A673 (cell line): ENCODE results near the gene ZFYVE21. TPM values are rescaled to one million over a fixed set of nuclear protein-coding genes. Genes with fewer than 3 reads are reported as not detected.

Experiments used
- BruUV-seq: library from RNA; stranded (reverse); fragments of 400-500 nt; replicated peaks from 2 replicates; lab custom pipeline; 2021; lab: Mats Ljungman, UMichigan
- CTCF ChIA-PET: fragments of 300-600 bp; sonication (Branson Sonifier 250); formaldehyde crosslinking; loops from one replicate; lab custom pipeline; 2022; ENCODE audit warnings: antibody characterized with exemption; lab: Charles Lee
- POLR2A ChIA-PET: fragments of 300-600 bp; sonication (Branson Sonifier 250); formaldehyde crosslinking; loops from one replicate; lab custom pipeline; 2022; ENCODE audit warnings: antibody characterized with exemption; ENCODE audit not compliant: low non-redundant PET; lab: Charles Lee
- DNase-seq: peaks from one replicate; pipeline ENCODE4 v3.0.0-alpha.2; 2015; ENCODE audit warnings: low spot score
- H3K27ac ChIP-seq: fragments of 200-600 bp; sonication (generic); 2 replicates; pipeline ENCODE4 v1.5.1; 2016; ENCODE audit warnings: mixed run types, low read depth, mild to moderate bottlenecking, mixed read lengths, antibody characterized with exemption, low read length; ENCODE audit not compliant: poor library complexity, severe bottlenecking
- H3K27me3 ChIP-seq: fragments of 200-600 bp; sonication (generic); replicated peaks from 2 replicates; pipeline ENCODE4 v1.6.1; 2017; ENCODE audit warnings: mixed run types, low read depth, mild to moderate bottlenecking, mixed read lengths, antibody characterized with exemption, low read length; ENCODE audit not compliant: insufficient read depth, poor library complexity
- H3K36me3 ChIP-seq: fragments of 200-600 bp; sonication (generic); 2 replicates; pipeline ENCODE4 v1.6.1; 2016; ENCODE audit warnings: mixed run types, mild to moderate bottlenecking, mixed read lengths, antibody characterized with exemption, low read length; ENCODE audit not compliant: insufficient read depth, poor library complexity, severe bottlenecking
- H3K4me1 ChIP-seq: fragments of 200-600 bp; sonication (generic); 2 replicates; pipeline ENCODE4 v1.6.1; 2017; ENCODE audit warnings: mixed run types, mild to moderate bottlenecking, mixed read lengths, antibody characterized with exemption, low read length; ENCODE audit not compliant: insufficient read depth, poor library complexity, severe bottlenecking
- H3K4me3 ChIP-seq: fragments of 200-600 bp; sonication (generic); 2 replicates; pipeline ENCODE4 v1.5.1; 2016; ENCODE audit warnings: low read depth, mixed run types, mild to moderate bottlenecking, mixed read lengths, low read length; ENCODE audit not compliant: poor library complexity, severe bottlenecking
- H3K9me3 ChIP-seq: fragments of 200-600 bp; sonication (generic); 2 replicates; pipeline ENCODE4 v1.6.1; 2016; ENCODE audit warnings: mixed run types, low read depth, mild to moderate bottlenecking, mixed read lengths, antibody characterized with exemption, low read length; ENCODE audit not compliant: poor library complexity, severe bottlenecking
- EZH2 ChIP-seq: fragments of 200-600 bp; sonication (generic); IDR thresholded peaks from 2 replicates; pipeline ENCODE4 v1.6.1; 2017; ENCODE audit warnings: borderline replicate concordance, low read depth, mild to moderate bottlenecking, mixed read lengths, antibody characterized with exemption, low read length; ENCODE audit not compliant: poor library complexity, severe bottlenecking
- intact Hi-C: fragments of 100-400 bp; cut with micrococcal nuclease; formaldehyde crosslinking; loops from one replicate; pipeline ENCODE4 v1.10.0; 2022; ENCODE audit not compliant: unreplicated experiment
- total RNA-seq: library from RNA; stranded (reverse); gene quantifications from 2 replicates; pipeline ENCODE4 v1.2.3, GENCODE V29; 2021
- TF ChIP-seq, protein P1 (sequence below): fragments of 300-800, 200-600 bp; sonication (generic); conservative IDR thresholded peaks from 2 replicates; pipeline ENCODE4 v1.5.1; 2017; ENCODE audit warnings: low read depth, mild to moderate bottlenecking, antibody characterized with exemption, low read length, moderate library complexity, mixed read lengths

The ZFYVE21 gene
- total RNA-seq, 1 experiment from 2014 or later = 35.7 TPM

DNA sequence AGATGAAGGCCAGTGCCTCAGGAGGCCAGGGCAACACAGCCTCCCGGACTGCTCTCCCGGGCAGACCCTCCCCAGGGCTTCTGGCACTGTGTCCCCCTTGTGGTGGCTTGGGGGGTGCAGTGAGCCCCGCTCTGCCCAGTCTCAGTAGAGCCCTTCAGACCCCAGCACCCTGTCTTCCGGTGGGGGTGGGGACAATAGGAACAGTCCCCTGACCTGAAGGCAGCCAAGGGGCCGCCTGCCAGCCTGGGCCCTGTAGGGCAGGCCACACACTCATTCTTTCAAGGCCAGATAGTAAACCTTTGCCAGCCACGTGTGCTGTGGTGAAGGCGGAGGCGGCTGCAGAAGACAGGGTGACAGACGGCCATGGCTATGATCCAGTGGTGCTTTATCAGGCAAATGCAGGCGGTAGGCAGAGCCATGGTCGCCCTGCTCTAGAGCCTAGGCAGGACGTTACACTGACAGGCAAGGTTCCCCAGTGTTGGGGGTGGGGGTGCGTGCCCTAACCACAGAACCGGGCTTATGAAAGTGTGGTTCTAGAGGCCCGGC, 15.0 kb downstream of the ZFYVE21 start:
- H3K4me3 ChIP-seq = no peak overlapping the region
- no peaks in the 10 kb centered on the region for H3K27me3 ChIP-seq
- ChIA-PET CTCF (no interaction called here), POLR2A (no interaction called here)
- no peaks in the 10 kb centered on the region for H3K4me1 ChIP-seq
- H3K27ac ChIP-seq = no peak overlapping the region
- H3K36me3 ChIP-seq = peaks cover 25% of the 10 kb centered on the region
- no peak for TF ChIP-seq EZH2
- TF ChIP-seq, protein P1, sequence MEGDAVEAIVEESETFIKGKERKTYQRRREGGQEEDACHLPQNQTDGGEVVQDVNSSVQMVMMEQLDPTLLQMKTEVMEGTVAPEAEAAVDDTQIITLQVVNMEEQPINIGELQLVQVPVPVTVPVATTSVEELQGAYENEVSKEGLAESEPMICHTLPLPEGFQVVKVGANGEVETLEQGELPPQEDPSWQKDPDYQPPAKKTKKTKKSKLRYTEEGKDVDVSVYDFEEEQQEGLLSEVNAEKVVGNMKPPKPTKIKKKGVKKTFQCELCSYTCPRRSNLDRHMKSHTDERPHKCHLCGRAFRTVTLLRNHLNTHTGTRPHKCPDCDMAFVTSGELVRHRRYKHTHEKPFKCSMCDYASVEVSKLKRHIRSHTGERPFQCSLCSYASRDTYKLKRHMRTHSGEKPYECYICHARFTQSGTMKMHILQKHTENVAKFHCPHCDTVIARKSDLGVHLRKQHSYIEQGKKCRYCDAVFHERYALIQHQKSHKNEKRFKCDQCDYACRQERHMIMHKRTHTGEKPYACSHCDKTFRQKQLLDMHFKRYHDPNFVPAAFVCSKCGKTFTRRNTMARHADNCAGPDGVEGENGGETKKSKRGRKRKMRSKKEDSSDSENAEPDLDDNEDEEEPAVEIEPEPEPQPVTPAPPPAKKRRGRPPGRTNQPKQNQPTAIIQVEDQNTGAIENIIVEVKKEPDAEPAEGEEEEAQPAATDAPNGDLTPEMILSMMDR = no peak
- BruUV-seq = no TSS peak
- no peak for DNase-seq
- intact Hi-C loops = no loop called here
- H3K9me3 ChIP-seq = no peaks in the 10 kb centered on the region

DNA sequence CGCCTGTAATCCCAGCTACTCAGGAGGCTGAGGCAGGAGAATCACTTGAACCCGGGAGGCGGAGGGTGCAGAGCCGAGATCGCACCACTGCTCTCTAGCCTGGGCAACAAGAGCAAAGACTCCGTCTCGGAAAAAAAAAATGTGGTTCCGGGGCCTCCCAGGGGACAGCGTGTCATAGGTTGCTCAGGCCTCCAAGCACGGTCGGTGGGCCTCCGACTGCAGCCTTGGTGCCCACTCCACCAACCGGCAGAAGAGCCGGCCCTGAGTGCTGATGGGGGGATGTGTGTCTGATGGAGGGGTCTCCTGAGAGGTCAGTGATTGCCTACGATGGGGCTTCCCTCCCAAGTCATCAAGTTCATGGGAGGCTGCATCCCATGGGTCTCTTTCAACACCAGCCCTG, 15.9 kb downstream of the ZFYVE21 start:
- DNase-seq = no peak
- CTCF ChIA-PET = interaction anchor here (0.7 kb wide), 1 partner anchor 1770 kb away, joined by 3 read pairs; no protein-coding TSS in a partner anchor
- Histone ChIP-seq H3K9me3 (no peaks in the 10 kb centered on the region), H3K27me3 (no peaks in the 10 kb centered on the region), H3K27ac (no peak overlapping the region), H3K36me3 (peaks cover 25% of the 10 kb centered on the region), H3K4me3 (no peak overlapping the region), H3K4me1 (no peaks in the 10 kb centered on the region)
- no TSS peak for BruUV-seq
- POLR2A ChIA-PET = no interaction called here
- TF ChIP-seq, protein P1 = no peak
- TF ChIP-seq EZH2 = no peak
- intact Hi-C loops = no loop called here

DNA sequence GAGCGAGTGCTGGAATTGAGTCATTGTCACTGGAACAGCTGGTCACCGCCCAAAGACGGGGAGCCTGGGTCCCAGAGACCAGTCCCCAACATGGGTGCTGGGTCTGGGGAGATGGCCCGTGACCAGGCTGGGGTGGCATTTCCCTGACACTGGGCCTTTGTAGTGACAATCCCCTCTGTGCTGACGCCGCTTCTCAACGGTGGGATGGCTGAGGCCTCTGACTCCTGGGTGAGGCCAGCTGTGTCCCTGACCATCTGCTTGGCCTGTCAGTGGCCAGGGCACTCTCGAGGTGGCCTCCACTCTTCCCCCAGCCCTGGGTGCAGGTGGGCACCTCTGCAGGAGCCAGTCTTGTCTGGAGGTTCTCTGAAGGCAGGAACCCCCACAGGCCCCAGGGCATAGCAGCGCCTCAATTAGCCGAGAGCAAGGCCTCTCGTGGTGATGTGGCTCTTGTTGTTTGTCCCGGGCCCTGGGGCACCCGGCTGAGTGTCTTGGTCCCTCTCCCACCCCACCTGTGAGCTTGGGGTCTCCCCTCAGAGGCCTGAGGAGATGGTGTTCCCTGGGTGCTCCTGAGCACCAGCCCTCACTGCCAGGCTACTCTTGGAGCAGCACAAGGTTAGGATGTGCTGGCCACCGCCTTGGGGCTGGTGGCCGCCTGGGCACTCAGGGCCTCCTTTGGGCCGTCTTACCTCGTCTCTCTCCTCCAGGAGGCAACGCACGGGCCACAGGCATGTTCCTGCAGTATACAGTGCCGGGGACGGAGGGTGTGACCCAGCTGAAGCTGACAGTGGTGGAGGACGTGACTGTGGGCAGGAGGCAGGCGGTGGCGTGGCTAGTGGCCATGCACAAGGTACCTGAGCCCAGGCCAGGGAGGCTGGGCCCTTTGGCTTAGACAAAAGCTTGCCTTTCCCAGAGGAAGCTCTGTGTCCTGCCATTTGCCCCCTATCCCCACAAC, 16.6 kb downstream of the ZFYVE21 start:
- BruUV-seq = no TSS peak
- intact Hi-C loops = no loop called here
- Histone ChIP-seq H3K27me3 (no peaks in the 10 kb centered on the region), H3K36me3 (peaks cover 25% of the 10 kb centered on the region), H3K9me3 (no peaks in the 10 kb centered on the region), H3K27ac (no peak overlapping the region), H3K4me3 (no peak overlapping the region), H3K4me1 (no peaks in the 10 kb centered on the region)
- DNase-seq = no peak
- POLR2A ChIA-PET = no interaction called here
- CTCF ChIA-PET = no interaction called here
- TF ChIP-seq, protein P1 = no peak
- TF ChIP-seq EZH2 = no peak
